HepG2 (cell line): ENCODE measurements around the gene GMPPA. TPM values are rescaled to one million over a fixed set of nuclear protein-coding genes. Genes with fewer than 3 reads are reported as not detected.

Experiments used
- AHDC1 ChIP-seq: sonication (generic); formaldehyde crosslinking; IDR thresholded peaks from 2 replicates; pipeline ENCODE4 v1.5.1; 2020; ENCODE audit warnings: mild to moderate bottlenecking, missing genetic modification reagents, borderline replicate concordance
- ASH2L ChIP-seq: fragments of 300-600, 200-600 bp; sonication (generic); IDR thresholded peaks from 2 replicates; pipeline ENCODE4 v1.7.0; 2017; ENCODE audit warnings: low read depth, mild to moderate bottlenecking, moderate library complexity, mixed read lengths, low read length; ENCODE audit not compliant: insufficient read length
- CCAR2 ChIP-seq: fragments of 200-400 bp; formaldehyde crosslinking; optimal IDR thresholded peaks from 2 replicates; pipeline ENCODE3; 2018; ENCODE audit warnings: low read depth, mild to moderate bottlenecking, low read length, moderate library complexity
- IRF2 ChIP-seq: IDR thresholded peaks from 2 replicates; pipeline ENCODE4 v1.6.1; 2018; ENCODE audit warnings: missing genetic modification reagents, missing compliant biosample characterization
- ISL2 ChIP-seq: sonication (generic); formaldehyde crosslinking; IDR thresholded peaks from 2 replicates; pipeline ENCODE4 v1.5.0; 2020; ENCODE audit warnings: missing genetic modification reagents
- MED8 ChIP-seq: sonication (generic); formaldehyde crosslinking; IDR thresholded peaks from 2 replicates; pipeline ENCODE4 v1.8.1; 2023; ENCODE audit warnings: mild to moderate bottlenecking, missing genetic modification reagents; ENCODE audit not compliant: insufficient replicate concordance
- MXD3 ChIP-seq: IDR thresholded peaks from 2 replicates; pipeline ENCODE4 v1.6.1; 2016; ENCODE audit warnings: mild to moderate bottlenecking, missing biosample characterization, missing genetic modification reagents
- MZF1 ChIP-seq: sonication (generic); formaldehyde crosslinking; IDR thresholded peaks from 2 replicates; pipeline ENCODE4 v1.8.1; 2023; ENCODE audit warnings: mild to moderate bottlenecking, missing genetic modification reagents, borderline replicate concordance
- NCOR1 ChIP-seq: fragments of 200-600 bp; sonication (generic); IDR thresholded peaks from 2 replicates; pipeline ENCODE4 v1.7.0; 2017; ENCODE audit warnings: antibody characterized with exemption, low read length, borderline replicate concordance
- NFYB ChIP-seq: sonication (generic); formaldehyde crosslinking; IDR thresholded peaks from 2 replicates; pipeline ENCODE4 v1.4.0; 2020; ENCODE audit warnings: missing genetic modification reagents
- PPARG ChIP-seq: conservative IDR thresholded peaks from 2 replicates; pipeline ENCODE4 v1.6.1; 2016; ENCODE audit warnings: missing biosample characterization, missing genetic modification reagents
- RAD21 ChIP-seq: fragments of 450-650 bp; formaldehyde crosslinking; IDR thresholded peaks from 2 replicates; pipeline ENCODE4 v1.5.0; 2020; ENCODE audit warnings: mild to moderate bottlenecking
- STAG1 ChIP-seq: sonication (generic); formaldehyde crosslinking; IDR thresholded peaks from 2 replicates; pipeline ENCODE4 v1.4.0; 2020; ENCODE audit warnings: missing genetic modification reagents
- ZBTB46 ChIP-seq: sonication (generic); formaldehyde crosslinking; IDR thresholded peaks from 2 replicates; pipeline ENCODE4 v1.4.0; 2020; ENCODE audit warnings: mild to moderate bottlenecking, missing genetic modification reagents, borderline replicate concordance
- ZNF260 ChIP-seq: sonication (generic); formaldehyde crosslinking; IDR thresholded peaks from 2 replicates; pipeline ENCODE4 v1.4.0; 2020; ENCODE audit warnings: missing genetic modification reagents, low read depth, mild to moderate bottlenecking, borderline replicate concordance
- ZNF558 ChIP-seq: sonication (generic); formaldehyde crosslinking; IDR thresholded peaks from 2 replicates; pipeline ENCODE4 v1.9.0; 2022; ENCODE audit warnings: mild to moderate bottlenecking, missing genetic modification reagents, borderline replicate concordance
- ZNF619 ChIP-seq: sonication (generic); formaldehyde crosslinking; IDR thresholded peaks from 2 replicates; pipeline ENCODE4 v1.4.0; 2020; ENCODE audit warnings: mild to moderate bottlenecking, missing genetic modification reagents
- ZNF850 ChIP-seq: sonication (generic); formaldehyde crosslinking; conservative IDR thresholded peaks from 2 replicates; pipeline ENCODE4 v1.9.0; 2021; ENCODE audit warnings: mild to moderate bottlenecking, missing genetic modification reagents
- ZSCAN21 ChIP-seq: sonication (generic); formaldehyde crosslinking; IDR thresholded peaks from 2 replicates; pipeline ENCODE4 v1.8.0; 2022; ENCODE audit warnings: mild to moderate bottlenecking, missing genetic modification reagents, moderate library complexity, borderline replicate concordance
- polyA plus RNA-seq, 8 experiments: library from polyadenylated mRNA; depleted of rRNA in 3 of 8; stranded (reverse) in 7 of 8; unstranded in 1 of 8; fragments of >200 nt; fragmentation: Illumina TruSeq in 4 of 8; extraction: Trizol in 4 of 8; gene quantifications; 2 replicates each; pipeline versions ENCODE4 v1.2.1 to v1.2.3, GENCODE V29; 2011 to 2016; ENCODE audit warnings: low read depth in 4 of 8, missing spikeins in 1 of 8, mixed read lengths in 1 of 8; ENCODE audit not compliant: insufficient read depth in 1 of 8
- total RNA-seq, 5 experiments: library from RNA; depleted of rRNA; stranded (reverse); fragments of >200 nt; fragmentation: Illumina TruSeq; extraction: Trizol; gene quantifications; 2 replicates each; pipeline ENCODE4 v1.2.3, GENCODE V29; 2016; ENCODE audit warnings: low read depth in 1 of 5
- TF ChIP-seq, protein P1 (sequence below): IDR thresholded peaks from 2 replicates; pipeline ENCODE4 v1.6.1; 2016; ENCODE audit warnings: missing compliant biosample characterization, missing genetic modification reagents, borderline replicate concordance

Gene GMPPA
- total and polyA plus RNA-seq, 2 of the 13 experiments (the other 11 are each of a cell fraction or from before 2014, with no cell fraction given): 81.1 to 106 TPM

- TF ChIP-seq AHDC1 (CRISPR knock-in tag) (no peak), STAG1 (peak; percentile 32; the same call in 1 of the 2 replicates), ZNF558 (CRISPR knock-in tag) (peak; percentile 73; the same call in 1 of the 2 replicates), PPARG (CRISPR knock-in tag) (peak; percentile 61), MZF1 (CRISPR knock-in tag) (0 out of 2 replicates have a peak, but pooled peaks have one; percentile 21), CCAR2 (peak; percentile 51), MED8 (CRISPR knock-in tag) (no peak), NCOR1 (peak; percentile 65; the same call in 1 of the 2 replicates), ZNF619 (CRISPR knock-in tag) (0 out of 2 replicates have a peak, but pooled peaks have one; percentile 9), IRF2 (CRISPR knock-in tag) (peak; percentile 71; the same call in 1 of the 2 replicates), NFYB (CRISPR knock-in tag) (peak; percentile 82), ZNF260 (CRISPR knock-in tag) (no peak), ISL2 (CRISPR knock-in tag) (peak; percentile 90), ZNF850 (CRISPR knock-in tag) (0 out of 2 replicates have a peak, but pooled peaks have one; percentile 59), ZBTB46 (CRISPR knock-in tag) (no peak), MXD3 (0 out of 2 replicates have a peak, but pooled peaks have one; percentile 44), ASH2L (peak; percentile 62), RAD21 (peak; percentile 47), ZSCAN21 (CRISPR knock-in tag) (peak; percentile 83)
- TF ChIP-seq, protein P1, sequence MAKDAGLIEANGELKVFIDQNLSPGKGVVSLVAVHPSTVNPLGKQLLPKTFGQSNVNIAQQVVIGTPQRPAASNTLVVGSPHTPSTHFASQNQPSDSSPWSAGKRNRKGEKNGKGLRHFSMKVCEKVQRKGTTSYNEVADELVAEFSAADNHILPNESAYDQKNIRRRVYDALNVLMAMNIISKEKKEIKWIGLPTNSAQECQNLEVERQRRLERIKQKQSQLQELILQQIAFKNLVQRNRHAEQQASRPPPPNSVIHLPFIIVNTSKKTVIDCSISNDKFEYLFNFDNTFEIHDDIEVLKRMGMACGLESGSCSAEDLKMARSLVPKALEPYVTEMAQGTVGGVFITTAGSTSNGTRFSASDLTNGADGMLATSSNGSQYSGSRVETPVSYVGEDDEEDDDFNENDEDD (CRISPR knock-in tag): peak; percentile 81; the same call in 1 of the 2 replicates
Measured at GRCh38 chr2:219543596-219544358, 45.1 kb downstream of the GMPPA start, which contains the start of the genes CHPF and TMEM198 (continued).
